Prostate gland (tissue), 2 donors: ENCODE data around the gene CCDC73.
"Not testable (repeated sequence)": the region's sequence is repeated elsewhere in the genome, so short reads cannot be mapped to it uniquely, and the experiment has no call there.

Experiments used
- POLR2A ChIP-seq: fragments of 450-650 bp; IDR thresholded peaks from one replicate; pipeline ENCODE4 v1.6.1; 2016; ENCODE audit warnings: antibody characterized with exemption, mild to moderate bottlenecking
- POLR2AphosphoS5 ChIP-seq: sonication (generic); formaldehyde crosslinking; IDR thresholded peaks from one replicate; pipeline ENCODE4 v1.6.1; 2017; ENCODE audit warnings: antibody characterized with exemption
- TF ChIP-seq, protein P1 (sequence below), 4 experiments: fragments of 200-600 bp in 2 of 4; fragments of 450-650 bp in 2 of 4; sonication (generic) in 2 of 4; IDR thresholded peaks; 1 replicate in 3 of 4; 2 replicates in 1 of 4; pipeline ENCODE4 v1.5.1; 2016 to 2019; ENCODE audit warnings: antibody characterized with exemption in 4 of 4, mild to moderate bottlenecking in 2 of 4, moderate library complexity in 2 of 4

- TF ChIP-seq, protein P1, sequence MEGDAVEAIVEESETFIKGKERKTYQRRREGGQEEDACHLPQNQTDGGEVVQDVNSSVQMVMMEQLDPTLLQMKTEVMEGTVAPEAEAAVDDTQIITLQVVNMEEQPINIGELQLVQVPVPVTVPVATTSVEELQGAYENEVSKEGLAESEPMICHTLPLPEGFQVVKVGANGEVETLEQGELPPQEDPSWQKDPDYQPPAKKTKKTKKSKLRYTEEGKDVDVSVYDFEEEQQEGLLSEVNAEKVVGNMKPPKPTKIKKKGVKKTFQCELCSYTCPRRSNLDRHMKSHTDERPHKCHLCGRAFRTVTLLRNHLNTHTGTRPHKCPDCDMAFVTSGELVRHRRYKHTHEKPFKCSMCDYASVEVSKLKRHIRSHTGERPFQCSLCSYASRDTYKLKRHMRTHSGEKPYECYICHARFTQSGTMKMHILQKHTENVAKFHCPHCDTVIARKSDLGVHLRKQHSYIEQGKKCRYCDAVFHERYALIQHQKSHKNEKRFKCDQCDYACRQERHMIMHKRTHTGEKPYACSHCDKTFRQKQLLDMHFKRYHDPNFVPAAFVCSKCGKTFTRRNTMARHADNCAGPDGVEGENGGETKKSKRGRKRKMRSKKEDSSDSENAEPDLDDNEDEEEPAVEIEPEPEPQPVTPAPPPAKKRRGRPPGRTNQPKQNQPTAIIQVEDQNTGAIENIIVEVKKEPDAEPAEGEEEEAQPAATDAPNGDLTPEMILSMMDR (IDR thresholded peaks at IDR 0.05), result not testable (repeated sequence)
- not testable (repeated sequence) for TF ChIP-seq POLR2A, POLR2AphosphoS5
Observed at GRCh38 chr11:32708978-32709377, 85.5 kb downstream of the CCDC73 start.
